ENCODE measurements around the gene PACRG.

The PACRG gene

DNA sequence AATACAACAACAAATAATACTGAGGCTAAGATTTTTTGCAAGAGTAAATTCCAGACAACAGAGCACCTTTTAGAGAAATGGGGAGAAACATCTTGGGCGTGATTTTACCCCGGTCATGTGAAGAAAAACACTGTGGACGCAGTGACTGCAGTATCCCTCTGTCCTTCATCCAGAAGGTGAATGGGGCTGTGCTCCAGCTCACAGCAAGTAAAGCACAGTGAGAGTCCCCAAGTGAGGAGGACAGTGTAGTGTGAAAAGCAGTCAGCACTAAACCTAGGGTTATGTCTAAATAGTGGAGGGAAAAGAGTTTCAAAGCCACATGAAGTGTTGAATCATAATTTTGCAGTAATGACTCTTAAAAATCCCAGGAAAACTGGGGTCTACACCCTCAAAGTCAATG lies 338.4 kb downstream of the PACRG start:
- TF ChIP-seq BACH2 (CRISPR knock-in tag; IDR thresholded peaks at IDR 0.05; ENCODE audit: borderline replicate concordance) (no peak), TOX (CRISPR knock-in tag; IDR thresholded peaks at IDR 0.05; ENCODE audit: borderline replicate concordance) (no peak), ISL1 (CRISPR knock-in tag; IDR thresholded peaks at IDR 0.05) (no peak)
- TF ChIP-seq, protein P1, sequence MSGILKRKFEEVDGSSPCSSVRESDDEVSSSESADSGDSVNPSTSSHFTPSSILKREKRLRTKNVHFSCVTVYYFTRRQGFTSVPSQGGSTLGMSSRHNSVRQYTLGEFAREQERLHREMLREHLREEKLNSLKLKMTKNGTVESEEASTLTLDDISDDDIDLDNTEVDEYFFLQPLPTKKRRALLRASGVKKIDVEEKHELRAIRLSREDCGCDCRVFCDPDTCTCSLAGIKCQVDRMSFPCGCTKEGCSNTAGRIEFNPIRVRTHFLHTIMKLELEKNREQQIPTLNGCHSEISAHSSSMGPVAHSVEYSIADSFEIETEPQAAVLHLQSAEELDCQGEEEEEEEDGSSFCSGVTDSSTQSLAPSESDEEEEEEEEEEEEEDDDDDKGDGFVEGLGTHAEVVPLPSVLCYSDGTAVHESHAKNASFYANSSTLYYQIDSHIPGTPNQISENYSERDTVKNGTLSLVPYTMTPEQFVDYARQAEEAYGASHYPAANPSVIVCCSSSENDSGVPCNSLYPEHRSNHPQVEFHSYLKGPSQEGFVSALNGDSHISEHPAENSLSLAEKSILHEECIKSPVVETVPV (CRISPR knock-in tag; IDR thresholded peaks at IDR 0.05): no peak
- ATAC-seq: no peak

- TF ChIP-seq ISL1 (CRISPR knock-in tag; IDR thresholded peaks at IDR 0.05): no peak
- TF ChIP-seq BACH2 (CRISPR knock-in tag; IDR thresholded peaks at IDR 0.05; ENCODE audit: borderline replicate concordance): no peak
- no peak for TF ChIP-seq TCF4 (CRISPR knock-in tag; IDR thresholded peaks at IDR 0.05; ENCODE audit: borderline replicate concordance)
- TF ChIP-seq SNAI2 (CRISPR knock-in tag; IDR thresholded peaks at IDR 0.05): no peak
- no peak for TF ChIP-seq ZNF565 (CRISPR knock-in tag; conservative IDR thresholded peaks at IDR 0.05; ENCODE audit: low read depth)
- TF ChIP-seq, protein P2, sequence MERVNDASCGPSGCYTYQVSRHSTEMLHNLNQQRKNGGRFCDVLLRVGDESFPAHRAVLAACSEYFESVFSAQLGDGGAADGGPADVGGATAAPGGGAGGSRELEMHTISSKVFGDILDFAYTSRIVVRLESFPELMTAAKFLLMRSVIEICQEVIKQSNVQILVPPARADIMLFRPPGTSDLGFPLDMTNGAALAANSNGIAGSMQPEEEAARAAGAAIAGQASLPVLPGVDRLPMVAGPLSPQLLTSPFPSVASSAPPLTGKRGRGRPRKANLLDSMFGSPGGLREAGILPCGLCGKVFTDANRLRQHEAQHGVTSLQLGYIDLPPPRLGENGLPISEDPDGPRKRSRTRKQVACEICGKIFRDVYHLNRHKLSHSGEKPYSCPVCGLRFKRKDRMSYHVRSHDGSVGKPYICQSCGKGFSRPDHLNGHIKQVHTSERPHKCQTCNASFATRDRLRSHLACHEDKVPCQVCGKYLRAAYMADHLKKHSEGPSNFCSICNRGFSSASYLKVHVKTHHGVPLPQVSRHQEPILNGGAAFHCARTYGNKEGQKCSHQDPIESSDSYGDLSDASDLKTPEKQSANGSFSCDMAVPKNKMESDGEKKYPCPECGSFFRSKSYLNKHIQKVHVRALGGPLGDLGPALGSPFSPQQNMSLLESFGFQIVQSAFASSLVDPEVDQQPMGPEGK (CRISPR knock-in tag; IDR thresholded peaks at IDR 0.05; ENCODE audit: borderline replicate concordance): no peak
- ATAC-seq: no peak
Measured at GRCh38 chr6:163077134-163077533, 349.4 kb downstream of the PACRG start.

GRCh38 chr6:163078712-163079111 lies 350.9 kb downstream of the PACRG start:
- no peak for ATAC-seq
- TF ChIP-seq ARNTL (CRISPR knock-in tag; IDR thresholded peaks at IDR 0.05; ENCODE audit: borderline replicate concordance, low read depth) (no peak), TCF4 (CRISPR knock-in tag; IDR thresholded peaks at IDR 0.05; ENCODE audit: borderline replicate concordance) (no peak)

- ATAC-seq: no peak
- TF ChIP-seq, protein P1 (CRISPR knock-in tag; IDR thresholded peaks at IDR 0.05): no peak
- TF ChIP-seq ARNTL (CRISPR knock-in tag; IDR thresholded peaks at IDR 0.05; ENCODE audit: borderline replicate concordance, low read depth): no peak
- TF ChIP-seq ZFP30 (CRISPR knock-in tag; IDR thresholded peaks at IDR 0.05): no peak
- TF ChIP-seq CSDC2 (CRISPR knock-in tag; IDR thresholded peaks at IDR 0.05): no peak
- TF ChIP-seq RARB (CRISPR knock-in tag; IDR thresholded peaks at IDR 0.05): no peak
- TF ChIP-seq POU6F1 (CRISPR knock-in tag; IDR thresholded peaks at IDR 0.05; ENCODE audit: borderline replicate concordance, low read depth): no peak
- TF ChIP-seq, protein P3, sequence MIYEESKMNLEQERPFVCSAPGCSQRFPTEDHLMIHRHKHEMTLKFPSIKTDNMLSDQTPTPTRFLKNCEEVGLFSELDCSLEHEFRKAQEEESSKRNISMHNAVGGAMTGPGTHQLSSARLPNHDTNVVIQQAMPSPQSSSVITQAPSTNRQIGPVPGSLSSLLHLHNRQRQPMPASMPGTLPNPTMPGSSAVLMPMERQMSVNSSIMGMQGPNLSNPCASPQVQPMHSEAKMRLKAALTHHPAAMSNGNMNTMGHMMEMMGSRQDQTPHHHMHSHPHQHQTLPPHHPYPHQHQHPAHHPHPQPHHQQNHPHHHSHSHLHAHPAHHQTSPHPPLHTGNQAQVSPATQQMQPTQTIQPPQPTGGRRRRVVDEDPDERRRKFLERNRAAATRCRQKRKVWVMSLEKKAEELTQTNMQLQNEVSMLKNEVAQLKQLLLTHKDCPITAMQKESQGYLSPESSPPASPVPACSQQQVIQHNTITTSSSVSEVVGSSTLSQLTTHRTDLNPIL (CRISPR knock-in tag; IDR thresholded peaks at IDR 0.05; ENCODE audit: low read depth): no peak
- TF ChIP-seq SNAI2 (CRISPR knock-in tag; IDR thresholded peaks at IDR 0.05): no peak
- TF ChIP-seq, protein P4, sequence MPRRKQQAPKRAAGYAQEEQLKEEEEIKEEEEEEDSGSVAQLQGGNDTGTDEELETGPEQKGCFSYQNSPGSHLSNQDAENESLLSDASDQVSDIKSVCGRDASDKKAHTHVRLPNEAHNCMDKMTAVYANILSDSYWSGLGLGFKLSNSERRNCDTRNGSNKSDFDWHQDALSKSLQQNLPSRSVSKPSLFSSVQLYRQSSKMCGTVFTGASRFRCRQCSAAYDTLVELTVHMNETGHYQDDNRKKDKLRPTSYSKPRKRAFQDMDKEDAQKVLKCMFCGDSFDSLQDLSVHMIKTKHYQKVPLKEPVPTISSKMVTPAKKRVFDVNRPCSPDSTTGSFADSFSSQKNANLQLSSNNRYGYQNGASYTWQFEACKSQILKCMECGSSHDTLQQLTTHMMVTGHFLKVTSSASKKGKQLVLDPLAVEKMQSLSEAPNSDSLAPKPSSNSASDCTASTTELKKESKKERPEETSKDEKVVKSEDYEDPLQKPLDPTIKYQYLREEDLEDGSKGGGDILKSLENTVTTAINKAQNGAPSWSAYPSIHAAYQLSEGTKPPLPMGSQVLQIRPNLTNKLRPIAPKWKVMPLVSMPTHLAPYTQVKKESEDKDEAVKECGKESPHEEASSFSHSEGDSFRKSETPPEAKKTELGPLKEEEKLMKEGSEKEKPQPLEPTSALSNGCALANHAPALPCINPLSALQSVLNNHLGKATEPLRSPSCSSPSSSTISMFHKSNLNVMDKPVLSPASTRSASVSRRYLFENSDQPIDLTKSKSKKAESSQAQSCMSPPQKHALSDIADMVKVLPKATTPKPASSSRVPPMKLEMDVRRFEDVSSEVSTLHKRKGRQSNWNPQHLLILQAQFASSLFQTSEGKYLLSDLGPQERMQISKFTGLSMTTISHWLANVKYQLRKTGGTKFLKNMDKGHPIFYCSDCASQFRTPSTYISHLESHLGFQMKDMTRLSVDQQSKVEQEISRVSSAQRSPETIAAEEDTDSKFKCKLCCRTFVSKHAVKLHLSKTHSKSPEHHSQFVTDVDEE (CRISPR knock-in tag; IDR thresholded peaks at IDR 0.05): no peak
- no peak for TF ChIP-seq ZC3H10 (CRISPR knock-in tag; IDR thresholded peaks at IDR 0.05)
- no peak for TF ChIP-seq BACH2 (CRISPR knock-in tag; IDR thresholded peaks at IDR 0.05; ENCODE audit: borderline replicate concordance)
- TF ChIP-seq ZNF565 (CRISPR knock-in tag; conservative IDR thresholded peaks at IDR 0.05; ENCODE audit: low read depth): no peak
Measured at GRCh38 chr6:163080228-163080627, 352.5 kb downstream of the PACRG start.
